Activated B cell treated with CpG ODN at 0.5 μM for 24 hours (primary cell): ENCODE measurements around the gene SLC10A3. TPM values are rescaled to one million over a fixed set of nuclear protein-coding genes. Genes with fewer than 3 reads are reported as not detected.

Experiments used
- ATAC-seq: fragments of 200-7000 bp; cut with Tn5 transposase; one replicate; pipeline ENCODE4 v1.10.0; 2021; ENCODE audit warnings: low read depth, mild to moderate bottlenecking, moderate library complexity
- CTCF ChIA-PET: fragments of 350-600 bp; sonication (Branson Sonifier 250); formaldehyde crosslinking; loops from one replicate; lab custom pipeline; 2021; ENCODE audit warnings: antibody characterized with exemption; lab: Charles Lee
- POLR2A ChIA-PET: fragments of 350-600 bp; sonication (Branson Sonifier 250); formaldehyde crosslinking; loops from one replicate; lab custom pipeline; 2021; ENCODE audit warnings: antibody characterized with exemption; lab: Charles Lee
- DNase-seq: peaks from one replicate; pipeline ENCODE4 v3.0.0; 2022
- H3K27ac Mint-ChIP-seq: one replicate; pipeline ENCODE4 v1.8.0; 2020; ENCODE audit warnings: mixed read lengths
- H3K27me3 Mint-ChIP-seq: one replicate; pipeline ENCODE4 v1.8.0; 2021; ENCODE audit warnings: mixed read lengths
- H3K36me3 Mint-ChIP-seq: one replicate; pipeline ENCODE4 v1.8.0; 2021; ENCODE audit warnings: low read depth, mixed read lengths
- H3K4me1 Mint-ChIP-seq: one replicate; pipeline ENCODE4 v1.8.0; 2021; ENCODE audit warnings: mixed read lengths
- H3K4me3 Mint-ChIP-seq: one replicate; pipeline ENCODE4 v1.8.0; 2020; ENCODE audit warnings: mild to moderate bottlenecking, mixed read lengths
- H3K9me3 Mint-ChIP-seq: one replicate; pipeline ENCODE4 v1.8.0; 2020; ENCODE audit warnings: mixed read lengths
- intact Hi-C: fragments of 100-400 bp; cut with micrococcal nuclease; formaldehyde crosslinking; loops from one replicate; pipeline ENCODE4 v1.15.1; 2024
- total RNA-seq: library from RNA; stranded (reverse); gene quantifications from 2 replicates; pipeline ENCODE4 v1.2.3, GENCODE V29; 2022
- TF ChIP-seq, protein P1 (sequence below): fragments of 200-600 bp; IDR thresholded peaks from one replicate; pipeline ENCODE4 v1.8.0; 2022; ENCODE audit warnings: antibody characterized with exemption, mild to moderate bottlenecking

Gene SLC10A3
- total RNA-seq, 1 donor from 2014 or later = 13.4 TPM

DNA sequence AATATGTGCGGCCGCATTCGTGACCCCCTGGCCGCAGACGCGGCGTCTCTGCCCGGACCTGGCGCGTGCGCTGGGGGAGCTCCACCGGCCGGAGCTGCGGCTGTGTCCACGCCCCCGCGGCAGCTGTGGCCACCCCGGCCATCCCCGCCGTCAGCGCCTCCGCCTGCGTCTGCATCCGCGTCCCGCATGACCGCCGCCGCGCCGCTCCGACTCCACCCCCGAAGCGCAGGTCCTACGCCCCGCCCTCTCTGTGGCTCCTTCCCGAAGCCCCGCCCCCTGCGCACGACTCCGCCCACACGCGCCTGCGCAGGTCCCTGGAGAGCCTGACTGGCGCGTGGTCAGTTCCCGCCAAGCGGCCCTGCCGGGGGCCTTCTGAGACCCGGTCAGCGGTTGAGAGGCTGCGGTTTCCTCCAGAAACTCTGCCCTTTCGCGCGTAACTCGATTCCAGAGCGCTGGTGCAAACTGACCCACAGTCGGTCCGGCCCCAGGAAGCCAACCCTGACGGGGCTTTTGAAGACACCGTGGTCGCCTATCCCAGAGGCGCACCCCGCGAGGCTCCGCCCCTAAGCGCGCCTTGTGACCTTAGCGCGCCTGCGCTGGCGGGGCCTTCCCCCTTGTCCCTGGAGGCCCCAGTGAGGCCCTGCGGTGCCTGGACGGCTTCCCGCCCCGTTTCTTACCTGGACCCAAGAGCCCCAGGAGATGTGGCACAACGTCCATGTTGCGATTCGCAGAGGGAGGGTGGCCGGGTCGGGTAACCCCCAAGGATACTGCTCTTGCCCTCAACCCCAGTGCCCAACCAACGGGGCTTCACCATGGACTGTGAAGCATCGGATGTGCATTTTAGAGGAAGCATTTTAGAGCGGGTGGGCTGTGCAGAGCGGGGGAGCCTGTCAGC is 11.5 kb downstream of the SLC10A3 start, which contains the start of gene LAGE3:
Gene LAGE3 (minus strand): TSS at position 554 of the 895 bp plus-strand sequence. CDS start 366 bp downstream, at position 188.
- Mint-ChIP-seq H3K36me3 (peaks cover 9% of the 10 kb centered on the region), H3K27me3 (no peaks in the 10 kb centered on the region), H3K27ac (peak within 1 kb of the TSS; percentile 88), H3K4me1 (peaks cover 23% of the 10 kb centered on the region), H3K4me3 (peak within 1 kb of the TSS; percentile 80), H3K9me3 (no peaks in the 10 kb centered on the region)
- TF ChIP-seq, protein P1, sequence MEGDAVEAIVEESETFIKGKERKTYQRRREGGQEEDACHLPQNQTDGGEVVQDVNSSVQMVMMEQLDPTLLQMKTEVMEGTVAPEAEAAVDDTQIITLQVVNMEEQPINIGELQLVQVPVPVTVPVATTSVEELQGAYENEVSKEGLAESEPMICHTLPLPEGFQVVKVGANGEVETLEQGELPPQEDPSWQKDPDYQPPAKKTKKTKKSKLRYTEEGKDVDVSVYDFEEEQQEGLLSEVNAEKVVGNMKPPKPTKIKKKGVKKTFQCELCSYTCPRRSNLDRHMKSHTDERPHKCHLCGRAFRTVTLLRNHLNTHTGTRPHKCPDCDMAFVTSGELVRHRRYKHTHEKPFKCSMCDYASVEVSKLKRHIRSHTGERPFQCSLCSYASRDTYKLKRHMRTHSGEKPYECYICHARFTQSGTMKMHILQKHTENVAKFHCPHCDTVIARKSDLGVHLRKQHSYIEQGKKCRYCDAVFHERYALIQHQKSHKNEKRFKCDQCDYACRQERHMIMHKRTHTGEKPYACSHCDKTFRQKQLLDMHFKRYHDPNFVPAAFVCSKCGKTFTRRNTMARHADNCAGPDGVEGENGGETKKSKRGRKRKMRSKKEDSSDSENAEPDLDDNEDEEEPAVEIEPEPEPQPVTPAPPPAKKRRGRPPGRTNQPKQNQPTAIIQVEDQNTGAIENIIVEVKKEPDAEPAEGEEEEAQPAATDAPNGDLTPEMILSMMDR = no peak
- intact Hi-C loops = loop anchor here (1.0 to 5.0 kb wide), 6 partner anchors 11 to 82 kb away; partner anchors contain the start of genes FAM3A, GDI1, RPL10 and SLC10A3
- peak; percentile 90 for ATAC-seq
- peak; percentile 95 for DNase-seq
- CTCF ChIA-PET = no interaction called here
- POLR2A ChIA-PET = interaction anchor here (0.6 to 1.8 kb wide), 17 partner anchors 9 to 508 kb away, joined by 3 to 12 read pairs (median 4); partner anchors contain the start of genes FAM3A, HCFC1, PLXNA3 and RPL10

DNA sequence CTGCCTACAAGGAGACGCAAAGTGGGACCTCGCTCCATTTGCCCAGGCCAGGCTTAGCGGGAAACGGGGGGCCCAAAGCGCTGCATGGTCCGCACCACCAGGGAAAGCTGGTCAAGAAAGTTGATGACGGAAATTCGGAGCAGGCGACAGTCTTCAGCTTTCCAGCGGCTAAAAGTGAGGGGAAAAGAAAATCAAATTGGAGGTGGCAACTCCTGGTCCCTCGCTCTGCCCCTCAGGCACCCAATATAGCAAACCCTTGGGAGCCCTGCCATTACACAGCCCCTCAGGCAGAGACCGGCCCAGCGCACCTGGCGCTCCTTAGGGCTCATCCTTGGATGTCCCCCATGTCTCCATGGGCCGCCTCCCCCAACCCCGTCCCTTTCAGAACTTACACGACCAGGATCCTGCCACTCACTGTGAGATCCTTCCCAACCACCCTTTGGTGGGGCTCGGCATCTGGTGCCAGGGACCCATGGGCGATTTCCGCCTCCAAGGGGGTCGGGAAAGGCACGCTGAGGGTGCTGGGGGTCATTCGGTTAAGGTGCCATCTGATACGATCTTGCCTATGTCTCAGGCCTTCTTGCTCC is 12.4 kb downstream of the SLC10A3 start:
- ChIA-PET CTCF (interaction anchor here (0.9 kb wide), 1 partner anchor 79 kb away, joined by 3 read pairs; no protein-coding TSS in a partner anchor), POLR2A (interaction anchor here (0.8 to 1.8 kb wide), 11 partner anchors 10 to 507 kb away, joined by 3 to 12 read pairs (median 3); partner anchors contain the start of genes HCFC1, PLXNA3, RPL10 and SLC10A3)
- Mint-ChIP-seq H3K9me3 (no peaks in the 10 kb centered on the region), H3K27me3 (no peaks in the 10 kb centered on the region), H3K4me1 (peaks cover 22% of the 10 kb centered on the region), H3K4me3 (peak overlapping the region; percentile 80), H3K27ac (peak overlapping the region; percentile 59), H3K36me3 (peaks cover 8% of the 10 kb centered on the region)
- no peak for DNase-seq
- intact Hi-C loops = loop anchor here (1.0 to 5.0 kb wide), 4 partner anchors 21 to 81 kb away; partner anchors contain the start of genes FAM3A, GDI1 and RPL10
- no peak for ATAC-seq
- TF ChIP-seq, protein P1 = no peak

DNA sequence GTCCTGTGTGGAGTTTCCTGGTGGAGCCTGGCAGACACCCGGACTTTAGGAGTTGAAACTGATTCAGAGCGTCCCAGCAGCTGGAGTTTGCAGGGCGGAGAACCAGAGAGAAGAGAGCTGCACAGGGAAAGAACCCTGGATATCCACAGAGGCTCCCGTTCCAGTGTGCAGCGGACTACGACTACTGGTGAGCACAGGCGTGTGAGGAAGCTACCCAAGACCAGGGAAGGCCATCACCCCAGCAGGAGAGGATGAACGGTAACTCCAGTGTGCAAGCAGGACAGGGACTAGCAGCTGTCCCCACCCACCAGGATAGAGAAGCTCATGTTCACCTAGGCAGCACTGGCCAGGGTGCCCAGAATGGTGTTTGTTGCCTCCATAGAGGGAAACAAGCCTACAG is 13.6 kb downstream of the SLC10A3 start:
- ATAC-seq (no peak), DNase-seq (no peak)
- Mint-ChIP-seq H3K27ac (no peak overlapping the region), H3K4me3 (no peak overlapping the region), H3K27me3 (no peaks in the 10 kb centered on the region), H3K4me1 (peaks cover 18% of the 10 kb centered on the region), H3K36me3 (peaks cover 16% of the 10 kb centered on the region), H3K9me3 (no peaks in the 10 kb centered on the region)
- TF ChIP-seq, protein P1 = no peak
- intact Hi-C loops = loop anchor here (5.0 kb wide), 1 partner anchor 80 kb away; the partner anchor contains the start of gene RPL10
- POLR2A ChIA-PET = interaction anchor here (0.7 to 0.9 kb wide), 3 partner anchors 14 to 49 kb away, joined by 3 to 4 read pairs (median 3); no protein-coding TSS in a partner anchor
- CTCF ChIA-PET = interaction anchor here (0.9 kb wide), 1 partner anchor 78 kb away, joined by 3 read pairs; no protein-coding TSS in a partner anchor

DNA sequence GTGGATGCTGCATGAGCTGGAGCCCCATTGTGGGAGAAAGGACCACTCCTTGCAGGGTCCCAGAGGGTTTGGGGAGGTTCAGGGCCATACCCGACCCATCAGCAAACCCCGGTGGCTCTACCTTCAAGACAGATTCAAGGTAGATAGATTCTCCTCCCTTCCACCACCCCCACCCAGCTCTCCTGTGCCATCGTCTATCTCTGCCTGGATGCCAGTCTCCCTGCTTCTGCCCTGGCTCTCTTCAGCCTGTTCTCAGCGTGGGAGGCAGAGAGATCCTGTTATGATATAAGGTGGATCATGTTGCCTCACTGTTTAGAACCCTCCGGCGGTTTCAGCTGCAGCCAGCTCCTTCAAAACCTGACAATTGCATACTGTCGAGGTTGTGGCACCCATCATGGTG is 16.7 kb downstream of the SLC10A3 start:
- TF ChIP-seq, protein P1 = no peak
- H3K9me3 Mint-ChIP-seq = no peaks in the 10 kb centered on the region
- H3K4me1 Mint-ChIP-seq = peaks cover 7% of the 10 kb centered on the region
- H3K36me3 Mint-ChIP-seq = peaks cover 37% of the 10 kb centered on the region
- no peak for ATAC-seq
- no peak overlapping the region for H3K4me3 Mint-ChIP-seq
- intact Hi-C loops = no loop called here
- no peaks in the 10 kb centered on the region for H3K27me3 Mint-ChIP-seq
- POLR2A ChIA-PET = interaction anchor here (0.8 kb wide), 1 partner anchor 62 kb away, joined by 3 read pairs; no protein-coding TSS in a partner anchor
- CTCF ChIA-PET = no interaction called here
- H3K27ac Mint-ChIP-seq = no peak overlapping the region
- DNase-seq = no peak
